ENCODE results near the gene CHD9NB. TPM values are rescaled to one million over a fixed set of nuclear protein-coding genes. Genes with fewer than 3 reads are reported as not detected.

CHD9NB gene
- total and polyA plus RNA-seq, 9 of the 15 experiments (the other 6 are each of a cell fraction or from before 2014, with no cell fraction given) = 0.06 to 0.10 (median 0.07) TPM; not detected in 6

DNA sequence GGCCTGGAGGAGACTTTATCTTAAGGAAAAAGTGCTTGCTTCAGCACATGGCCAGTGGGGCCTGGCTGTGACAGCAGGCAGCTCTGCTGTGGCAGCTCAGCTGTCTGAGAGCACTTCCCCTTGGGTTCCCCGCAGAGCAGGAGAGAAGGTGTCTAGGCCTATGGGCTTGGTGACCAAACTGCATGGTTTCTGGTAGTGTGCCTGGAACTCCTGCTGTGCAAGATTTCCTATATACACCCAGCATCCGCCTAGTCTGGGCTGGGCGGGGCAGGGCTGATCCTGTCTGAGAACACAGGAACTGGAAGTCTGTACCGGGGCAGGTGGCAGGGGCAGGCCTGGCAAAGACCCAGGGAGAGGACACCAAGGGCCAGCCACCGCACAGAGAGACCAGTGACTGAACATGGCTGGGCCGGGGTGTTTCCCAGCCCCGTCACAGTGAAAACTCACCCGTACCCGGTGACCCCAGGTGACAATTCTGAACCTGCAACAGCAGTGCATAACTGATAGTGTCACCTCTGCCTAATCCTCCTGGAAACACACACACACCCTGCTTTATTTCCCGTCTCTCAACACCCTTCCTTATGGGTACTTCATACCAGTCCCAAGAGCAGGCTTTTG is 41.4 kb upstream of the CHD9NB start (continued):
- TF ChIP-seq, protein P1, sequence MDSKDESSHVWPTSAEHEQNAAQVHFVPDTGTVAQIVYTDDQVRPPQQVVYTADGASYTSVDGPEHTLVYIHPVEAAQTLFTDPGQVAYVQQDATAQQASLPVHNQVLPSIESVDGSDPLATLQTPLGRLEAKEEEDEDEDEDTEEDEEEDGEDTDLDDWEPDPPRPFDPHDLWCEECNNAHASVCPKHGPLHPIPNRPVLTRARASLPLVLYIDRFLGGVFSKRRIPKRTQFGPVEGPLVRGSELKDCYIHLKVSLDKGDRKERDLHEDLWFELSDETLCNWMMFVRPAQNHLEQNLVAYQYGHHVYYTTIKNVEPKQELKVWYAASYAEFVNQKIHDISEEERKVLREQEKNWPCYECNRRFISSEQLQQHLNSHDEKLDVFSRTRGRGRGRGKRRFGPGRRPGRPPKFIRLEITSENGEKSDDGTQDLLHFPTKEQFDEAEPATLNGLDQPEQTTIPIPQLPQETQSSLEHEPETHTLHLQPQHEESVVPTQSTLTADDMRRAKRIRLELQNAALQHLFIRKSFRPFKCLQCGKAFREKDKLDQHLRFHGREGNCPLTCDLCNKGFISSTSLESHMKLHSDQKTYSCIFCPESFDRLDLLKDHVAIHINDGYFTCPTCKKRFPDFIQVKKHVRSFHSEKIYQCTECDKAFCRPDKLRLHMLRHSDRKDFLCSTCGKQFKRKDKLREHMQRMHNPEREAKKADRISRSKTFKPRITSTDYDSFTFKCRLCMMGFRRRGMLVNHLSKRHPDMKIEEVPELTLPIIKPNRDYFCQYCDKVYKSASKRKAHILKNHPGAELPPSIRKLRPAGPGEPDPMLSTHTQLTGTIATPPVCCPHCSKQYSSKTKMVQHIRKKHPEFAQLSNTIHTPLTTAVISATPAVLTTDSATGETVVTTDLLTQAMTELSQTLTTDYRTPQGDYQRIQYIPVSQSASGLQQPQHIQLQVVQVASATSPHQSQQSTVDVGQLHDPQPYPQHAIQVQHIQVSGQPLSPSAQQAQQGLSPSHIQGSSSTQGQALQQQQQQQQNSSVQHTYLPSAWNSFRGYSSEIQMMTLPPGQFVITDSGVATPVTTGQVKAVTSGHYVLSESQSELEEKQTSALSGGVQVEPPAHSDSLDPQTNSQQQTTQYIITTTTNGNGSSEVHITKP (IDR thresholded peaks at IDR 0.05; ENCODE audit: partially characterized antibody) = peak; percentile 35
- TF ChIP-seq EP300 (IDR thresholded peaks at IDR 0.05; ENCODE audit: low read length) (0 out of 2 replicates have a peak, but pooled peaks have one; percentile 2), JUN (IDR thresholded peaks at IDR 0.05; ENCODE audit: borderline replicate concordance, low read depth, low read length) (no peak), JUN (CRISPR knock-in tag; IDR thresholded peaks at IDR 0.05; ENCODE audit: borderline replicate concordance) (peak; percentile 32; the same call in 1 of the 2 replicates), ILK (tag; IDR thresholded peaks at IDR 0.05; ENCODE audit: borderline replicate concordance, low read depth) (no peak), ETV1 (tag; conservative IDR thresholded peaks at IDR 0.05; ENCODE audit: low read depth) (0 out of 2 replicates have a peak, but pooled peaks have one; percentile 4), GABPA (tag; conservative IDR thresholded peaks at IDR 0.05; ENCODE audit: low read depth) (0 out of 2 replicates have a peak, but pooled peaks have one; percentile 26), DPF2 (IDR thresholded peaks at IDR 0.05) (0 out of 2 replicates have a peak, but pooled peaks have one; percentile 43), ZFX (CRISPR knock-in tag; IDR thresholded peaks at IDR 0.05) (0 out of 2 replicates have a peak, but pooled peaks have one; percentile 17), HDAC1 (IDR thresholded peaks at IDR 0.05) (peak in 1 of 2 experiments; percentile 20; a peak in 1 of 4 replicates), CBFA2T3 (IDR thresholded peaks at IDR 0.05) (peak; percentile 79), TRIM24 (IDR thresholded peaks at IDR 0.05) (peak in 1 of 2 experiments; percentile 53; a peak in 1 of 4 replicates)
- TF ChIP-seq, protein P2, sequence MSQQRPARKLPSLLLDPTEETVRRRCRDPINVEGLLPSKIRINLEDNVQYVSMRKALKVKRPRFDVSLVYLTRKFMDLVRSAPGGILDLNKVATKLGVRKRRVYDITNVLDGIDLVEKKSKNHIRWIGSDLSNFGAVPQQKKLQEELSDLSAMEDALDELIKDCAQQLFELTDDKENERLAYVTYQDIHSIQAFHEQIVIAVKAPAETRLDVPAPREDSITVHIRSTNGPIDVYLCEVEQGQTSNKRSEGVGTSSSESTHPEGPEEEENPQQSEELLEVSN (IDR thresholded peaks at IDR 0.05; ENCODE audit: borderline replicate concordance in 1 of 2, extremely low read depth in 1 of 2, insufficient read depth in 1 of 2, insufficient read length in 1 of 2, low read depth in 1 of 2, low read length in 1 of 2, poor library complexity in 1 of 2, severe bottlenecking in 1 of 2) = peak in 1 of 2 experiments; percentile 43

All from K562 (cell line).